Adrenal gland (tissue), 5 donors: Measurements from ENCODE around the gene TBKBP1.
A peak's percentile ranks its signal among the peaks of the same experiment; 100 is the strongest.

Experiments used
- CTCF ChIP-seq, 6 experiments: fragments of 450-650 bp in 4 of 6; fragments of 200-600 bp in 2 of 6; sonication (generic) in 1 of 6; IDR thresholded peaks; 1 replicate in 5 of 6; 2 replicates in 1 of 6; pipeline versions ENCODE4 v1.5.1 to v1.8.0; 2016 to 2021; ENCODE audit warnings: antibody characterized with exemption in 6 of 6, mild to moderate bottlenecking in 2 of 6, moderate library complexity in 1 of 6
- POLR2A ChIP-seq, 2 donors: fragments of 450-650 bp; IDR thresholded peaks; one replicate each; pipeline ENCODE4 v1.6.1; 2017; ENCODE audit warnings: antibody characterized with exemption in 2 of 2, mild to moderate bottlenecking in 2 of 2, moderate library complexity in 1 of 2
- donor health status: DM: no; HTN: no; CAD: no.

- TF ChIP-seq CTCF (IDR thresholded peaks at IDR 0.05) (peak in 4 of 6 experiments; percentile 22 to 31 (median 27)), POLR2A (IDR thresholded peaks at IDR 0.05) (no peak)
These were observed 23.3 kb downstream of the TBKBP1 start for GRCh38 chr17:47717261-47717697.
